Mesenchymal stem cell (in vitro differentiated cells and primary cell): ENCODE results near the gene IL3RA.

Experiments used
- DNase-seq: peaks from one replicate; pipeline ENCODE4 v3.0.0-alpha.2; 2013
- H2AFZ ChIP-seq: one replicate; pipeline ENCODE4 v1.6.1; 2013; ENCODE audit warnings: low read depth, mild to moderate bottlenecking, control low read depth, inconsistent platforms, low read length, moderate library complexity
- H2AK5ac ChIP-seq: 2 replicates; pipeline ENCODE4 v1.6.1; 2013; ENCODE audit warnings: low read length, moderate library complexity, mild to moderate bottlenecking, inconsistent platforms; ENCODE audit not compliant: severe bottlenecking
- H2BK120ac ChIP-seq: one replicate; pipeline ENCODE4 v1.6.1; 2013; ENCODE audit warnings: low read depth, mild to moderate bottlenecking, inconsistent platforms, low read length, moderate library complexity
- H2BK12ac ChIP-seq, 2 experiments: one replicate each; pipeline ENCODE4 v1.6.1; 2013; ENCODE audit warnings: inconsistent platforms in 2 of 2, low read length in 2 of 2, mild to moderate bottlenecking in 2 of 2, moderate library complexity in 2 of 2, control low read depth in 1 of 2
- H2BK15ac ChIP-seq: one replicate; pipeline ENCODE4 v1.6.1; 2013; ENCODE audit warnings: mild to moderate bottlenecking, low read depth, inconsistent platforms; ENCODE audit not compliant: poor library complexity, severe bottlenecking
- H2BK5ac ChIP-seq: 2 replicates; pipeline ENCODE4 v1.6.1; 2013; ENCODE audit warnings: low read depth, mild to moderate bottlenecking, low read length, control low read depth, inconsistent platforms; ENCODE audit not compliant: poor library complexity, severe bottlenecking
- H3K14ac ChIP-seq, 2 experiments: one replicate each; pipeline ENCODE4 v1.6.1; 2013; ENCODE audit warnings: inconsistent platforms in 2 of 2, low read length in 2 of 2, control low read depth in 1 of 2, mild to moderate bottlenecking in 1 of 2, moderate library complexity in 1 of 2
- H3K18ac ChIP-seq, 2 experiments: one replicate each; pipeline ENCODE4 v1.6.1; 2013; ENCODE audit warnings: inconsistent platforms in 2 of 2, low read length in 2 of 2, control low read depth in 1 of 2, low read depth in 1 of 2, mild to moderate bottlenecking in 1 of 2
- H3K23ac ChIP-seq, 2 experiments: one replicate each; pipeline ENCODE4 v1.6.1; 2013; ENCODE audit warnings: inconsistent platforms in 2 of 2, low read length in 2 of 2, mild to moderate bottlenecking in 2 of 2, moderate library complexity in 2 of 2, control low read depth in 1 of 2
- H3K27ac ChIP-seq: 2 replicates; pipeline ENCODE4 v1.5.1; 2013; ENCODE audit warnings: mild to moderate bottlenecking, moderate library complexity, low read length, control low read depth, inconsistent platforms; ENCODE audit not compliant: poor library complexity, severe bottlenecking
- H3K27me3 ChIP-seq, 2 experiments: 2 replicates each; pipeline versions ENCODE4 v1.6.1 to v1.7.0; 2013; ENCODE audit warnings: low read length in 2 of 2, mild to moderate bottlenecking in 2 of 2, moderate library complexity in 2 of 2, control low read depth in 1 of 2, inconsistent platforms in 1 of 2; ENCODE audit not compliant: control insufficient read depth in 1 of 2, insufficient read depth in 1 of 2
- H3K36me3 ChIP-seq, 2 experiments: 2 replicates each; pipeline versions ENCODE4 v1.6.1 to v1.7.0; 2013; ENCODE audit warnings: low read length in 2 of 2, control low read depth in 1 of 2, inconsistent platforms in 1 of 2, low read depth in 1 of 2, mild to moderate bottlenecking in 1 of 2; ENCODE audit not compliant: insufficient read depth in 2 of 2, control insufficient read depth in 1 of 2
- H3K4ac ChIP-seq, 2 experiments: one replicate each; pipeline ENCODE4 v1.6.1; 2013; ENCODE audit warnings: inconsistent platforms in 2 of 2, low read length in 2 of 2, mild to moderate bottlenecking in 2 of 2, moderate library complexity in 2 of 2, control low read depth in 1 of 2, low read depth in 1 of 2
- H3K4me1 ChIP-seq: 2 replicates; pipeline ENCODE4 v1.6.1; 2013; ENCODE audit warnings: low read depth, low read length, control low read depth; ENCODE audit not compliant: control insufficient read depth, insufficient read depth
- H3K4me2 ChIP-seq: 2 replicates; pipeline ENCODE4 v1.6.1; 2013; ENCODE audit warnings: low read length, mild to moderate bottlenecking, inconsistent platforms; ENCODE audit not compliant: poor library complexity, severe bottlenecking
- H3K4me3 ChIP-seq, 2 experiments: 2 replicates each; pipeline versions ENCODE4 v1.5.1 to v1.7.0; 2013; ENCODE audit warnings: low read length in 2 of 2, mild to moderate bottlenecking in 2 of 2, control low read depth in 1 of 2, low read depth in 1 of 2; ENCODE audit not compliant: insufficient read depth in 1 of 2
- H3K79me1 ChIP-seq: replicated peaks from 2 replicates; pipeline ENCODE4 v1.6.1; 2013; ENCODE audit warnings: mild to moderate bottlenecking, control low read depth, low read length, inconsistent platforms; ENCODE audit not compliant: poor library complexity, severe bottlenecking
- H3K9ac ChIP-seq: 2 replicates; pipeline ENCODE4 v1.7.0; 2013; ENCODE audit warnings: mild to moderate bottlenecking, low read length, moderate library complexity
- H3K9me3 ChIP-seq: 2 replicates; pipeline ENCODE4 v1.7.0; 2013; ENCODE audit warnings: mild to moderate bottlenecking, low read length; ENCODE audit not compliant: control insufficient read depth
- H4K8ac ChIP-seq: one replicate; pipeline ENCODE4 v1.6.1; 2013; ENCODE audit warnings: inconsistent platforms, mild to moderate bottlenecking, low read length, moderate library complexity
- H4K91ac ChIP-seq: one replicate; pipeline ENCODE4 v1.6.1; 2013; ENCODE audit warnings: mild to moderate bottlenecking, low read length, inconsistent platforms
- WGBS: methylation state at CpG from one replicate; pipeline ENCODE4 v1.1.7; 2013; ENCODE audit warnings: mixed read lengths; 5-methylcytosine and 5-hydroxymethylcytosine counted together

The IL3RA gene

DNA sequence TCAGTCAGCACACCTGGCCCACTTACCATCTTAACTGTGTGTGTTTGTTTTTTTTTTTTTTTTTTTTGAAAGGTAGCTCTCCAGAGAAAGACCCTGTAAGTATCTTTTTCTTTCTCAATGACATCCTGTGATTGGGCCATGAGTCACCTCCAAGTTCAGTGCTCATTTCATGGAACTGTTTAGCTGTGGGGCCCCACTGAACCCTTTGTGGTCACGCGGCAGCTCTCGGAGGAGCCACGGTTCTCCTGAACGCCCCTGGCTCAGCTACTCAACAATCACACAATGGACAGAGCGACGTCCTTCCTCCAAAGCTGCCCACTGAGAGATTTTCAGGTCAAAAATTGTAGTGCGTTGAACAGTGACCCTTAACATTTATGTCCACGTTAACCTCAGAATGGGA lies 14.2 kb upstream of the IL3RA start:
- H3K14ac ChIP-seq: no peak overlapping the region
- H2BK5ac ChIP-seq: no peak overlapping the region
- no peak overlapping the region for H3K4me3 ChIP-seq
- no peaks in the 10 kb centered on the region for H3K36me3 ChIP-seq
- no peak overlapping the region for H3K4ac ChIP-seq
- no peak overlapping the region for H4K91ac ChIP-seq
- no peak overlapping the region for H3K27ac ChIP-seq
- no peak overlapping the region for H2BK15ac ChIP-seq
- no peaks in the 10 kb centered on the region for H3K79me1 ChIP-seq
- peaks cover 2% of the 10 kb centered on the region for H3K4me1 ChIP-seq
- no peak overlapping the region for H2BK120ac ChIP-seq
- H3K23ac ChIP-seq: no peak overlapping the region
- H2AFZ ChIP-seq: no peak overlapping the region
- no peak overlapping the region for H2BK12ac ChIP-seq
- H4K8ac ChIP-seq: no peak overlapping the region
- H3K9ac ChIP-seq: no peak overlapping the region
- no peak overlapping the region for H2AK5ac ChIP-seq
- peaks cover 0 to 5% of the 10 kb centered on the region in 2 experiments for H3K27me3 ChIP-seq
- DNase-seq: peak; percentile 73
- WGBS: 29% methylated on average over 9 of the region's 9 CpGs
- no peak overlapping the region for H3K18ac ChIP-seq
- H3K4me2 ChIP-seq: no peak overlapping the region
- no peaks in the 10 kb centered on the region for H3K9me3 ChIP-seq

GRCh38 chrX:1323315-1323714 lies 13.3 kb upstream of the IL3RA start:
- Histone ChIP-seq H3K4ac (no peak overlapping the region), H4K91ac (no peak overlapping the region), H3K36me3 (no peaks in the 10 kb centered on the region), H3K4me3 (no peak overlapping the region), H3K23ac (no peak overlapping the region), H3K14ac (no peak overlapping the region), H3K79me1 (no peaks in the 10 kb centered on the region), H2AFZ (no peak overlapping the region), H3K4me1 (peaks cover 2% of the 10 kb centered on the region), H2BK12ac (no peak overlapping the region), H2AK5ac (no peak overlapping the region), H3K9me3 (no peaks in the 10 kb centered on the region), H3K18ac (no peak overlapping the region), H3K27me3 (peaks cover 0 to 8% of the 10 kb centered on the region in 2 experiments), H4K8ac (no peak overlapping the region), H2BK5ac (no peak overlapping the region), H3K9ac (no peak overlapping the region), H2BK15ac (no peak overlapping the region), H3K27ac (no peak overlapping the region), H3K4me2 (no peak overlapping the region), H2BK120ac (no peak overlapping the region)
- peak; percentile 40 for DNase-seq
- WGBS: 34% methylated on average over 10 of the region's 10 CpGs

- H2BK12ac ChIP-seq: no peak overlapping the region
- H4K91ac ChIP-seq: no peak overlapping the region
- H3K27ac ChIP-seq: no peak overlapping the region
- H3K14ac ChIP-seq: no peak overlapping the region
- WGBS: 77% methylated on average over 20 of the region's 20 CpGs
- no peak overlapping the region for H2BK5ac ChIP-seq
- no peak overlapping the region for H3K23ac ChIP-seq
- no peak overlapping the region for H3K18ac ChIP-seq
- DNase-seq: no peak
- H2AK5ac ChIP-seq: no peak overlapping the region
- H2BK15ac ChIP-seq: no peak overlapping the region
- no peak overlapping the region for H3K4me3 ChIP-seq
- no peak overlapping the region for H4K8ac ChIP-seq
- peaks cover 0 to 8% of the 10 kb centered on the region in 2 experiments for H3K27me3 ChIP-seq
- H3K4me1 ChIP-seq: peaks cover 2% of the 10 kb centered on the region
- H3K4me2 ChIP-seq: no peak overlapping the region
- no peak overlapping the region for H3K9ac ChIP-seq
- no peak overlapping the region for H2BK120ac ChIP-seq
- no peaks in the 10 kb centered on the region for H3K79me1 ChIP-seq
- H3K36me3 ChIP-seq: no peaks in the 10 kb centered on the region
- no peak overlapping the region for H2AFZ ChIP-seq
- no peaks in the 10 kb centered on the region for H3K9me3 ChIP-seq
- no peak overlapping the region for H3K4ac ChIP-seq
Observed at GRCh38 chrX:1325515-1326116, 11.0 kb upstream of the IL3RA start.

GRCh38 chrX:1327651-1328304 lies 8.8 kb upstream of the IL3RA start:
- peak overlapping the region; percentile 49 for H4K8ac ChIP-seq
- H2AFZ ChIP-seq: no peak overlapping the region
- H4K91ac ChIP-seq: peak overlapping the region; percentile 7
- no peak overlapping the region for H3K27ac ChIP-seq
- no peak overlapping the region for H2BK5ac ChIP-seq
- no peak overlapping the region for H3K18ac ChIP-seq
- peak; percentile 23 for DNase-seq
- H3K23ac ChIP-seq: no peak overlapping the region
- H2BK15ac ChIP-seq: no peak overlapping the region
- H3K14ac ChIP-seq: no peak overlapping the region
- no peak overlapping the region for H3K4me3 ChIP-seq
- 62% methylated on average over 18 of the region's 18 CpGs for WGBS
- no peaks in the 10 kb centered on the region for H3K4me1 ChIP-seq
- H3K9ac ChIP-seq: no peak overlapping the region
- no peaks in the 10 kb centered on the region for H3K36me3 ChIP-seq
- H3K9me3 ChIP-seq: no peaks in the 10 kb centered on the region
- H3K4ac ChIP-seq: no peak overlapping the region
- peaks cover 0 to 8% of the 10 kb centered on the region in 2 experiments for H3K27me3 ChIP-seq
- H3K79me1 ChIP-seq: no peaks in the 10 kb centered on the region
- H2BK120ac ChIP-seq: no peak overlapping the region
- H2BK12ac ChIP-seq: no peak overlapping the region
- no peak overlapping the region for H3K4me2 ChIP-seq
- H2AK5ac ChIP-seq: no peak overlapping the region
